Measurements from ENCODE around the gene MMP20.

GRCh38 chr11:102656528-102656927, 31.4 kb upstream of the MMP20 start:
- TF ChIP-seq CTCF (IDR thresholded peaks at IDR 0.05 in 2 of 3, conservative IDR thresholded peaks at IDR 0.05 in 1 of 3; ENCODE audit: borderline replicate concordance in 1 of 3, insufficient read depth in 1 of 3, low read depth in 2 of 3, low read length in 2 of 3) = no peak
- no peak for TF ChIP-seq POLR2AphosphoS5 (IDR thresholded peaks at IDR 0.05; ENCODE audit: low read depth, low read length)
